Measurements from ENCODE around the gene EXOC1.

GRCh38 chr4:55921093-55921492, 67.6 kb downstream of the EXOC1 start:
- TF ChIP-seq CTCF (conservative IDR thresholded peaks at IDR 0.05; ENCODE audit: low read depth, low read length): no peak
- TF ChIP-seq USF2 (IDR thresholded peaks at IDR 0.05; ENCODE audit: low read depth, low read length): no peak
- no peak for TF ChIP-seq MXI1 (IDR thresholded peaks at IDR 0.05; ENCODE audit: borderline replicate concordance, low read depth, low read length)
- no peak for TF ChIP-seq POLR2A (IDR thresholded peaks at IDR 0.05; ENCODE audit: low read depth, low read length)
- TF ChIP-seq RFX5 (IDR thresholded peaks at IDR 0.05; ENCODE audit: low read depth, low read length): no peak
- no peak for TF ChIP-seq CEBPB (IDR thresholded peaks at IDR 0.05; ENCODE audit: low read depth, low read length)
- TF ChIP-seq MAFK (IDR thresholded peaks at IDR 0.05; ENCODE audit: low read depth, low read length): peak; percentile 64
- TF ChIP-seq BHLHE40 (IDR thresholded peaks at IDR 0.05; ENCODE audit: low read depth, low read length): no peak
- TF ChIP-seq MAZ (IDR thresholded peaks at IDR 0.05; ENCODE audit: borderline replicate concordance, low read depth, low read length): no peak
- TF ChIP-seq RCOR1 (IDR thresholded peaks at IDR 0.05; ENCODE audit: insufficient replicate concordance, low read length): no peak
